GM12878 (cell line): ENCODE data around the gene CALHM1. TPM values are rescaled to one million over a fixed set of nuclear protein-coding genes. Genes with fewer than 3 reads are reported as not detected.

Experiments
- ATAC-seq: fragments of 200-7000 bp; cut with Tn5 transposase; 3 replicates; pipeline ENCODE4 v1.9.1; 2020; ENCODE audit warnings: mild to moderate bottlenecking, moderate library complexity
- BruUV-seq: library from RNA; stranded (reverse); fragments of 400-500 nt; replicated peaks from 2 replicates; lab custom pipeline; 2021; lab: Mats Ljungman, UMichigan
- CTCF ChIA-PET: fragments of 300-600 bp; sonication (Branson Sonifier 250); formaldehyde crosslinking; extraction: SDS; loops from one replicate; lab custom pipeline; 2021; ENCODE audit warnings: inconsistent platforms; lab: Yijun Ruan, JAX
- POLR2A ChIA-PET: fragments of 350-600 bp; formaldehyde crosslinking; extraction: SDS; loops from one replicate; lab custom pipeline; 2021; ENCODE audit warnings: inconsistent platforms; lab: Charles Lee
- RAD21 ChIA-PET: fragments of 300-600 bp; sonication (Branson Sonifier 250); formaldehyde crosslinking; loops from one replicate; lab custom pipeline; 2023; ENCODE audit warnings: antibody characterized with exemption; ENCODE audit not compliant: unreplicated experiment; lab: Charles Lee
- SMC1A ChIA-PET: fragments of 300-600 bp; sonication (Branson Sonifier 250); formaldehyde crosslinking; loops from one replicate; lab custom pipeline; 2023; ENCODE audit not compliant: unreplicated experiment, uncharacterized antibody; lab: Charles Lee
- DNase-seq: peaks from one replicate; pipeline ENCODE4 v3.0.0-alpha.2; 2011; ENCODE audit warnings: low read depth, low spot score
- FAIRE-seq: peaks from 3 replicates; lab custom pipeline; 2011; peaks lifted over from hg19 to GRCh38; lab: Jason Lieb, UNC
- H2AFZ ChIP-seq: 2 replicates; pipeline ENCODE4 v1.6.0; 2011; ENCODE audit warnings: low read depth, low read length, control low read depth; ENCODE audit not compliant: control insufficient read depth
- H3K27ac ChIP-seq: 2 replicates; pipeline ENCODE4 v1.5.1; 2011; ENCODE audit warnings: control low read depth; ENCODE audit not compliant: control insufficient read depth, insufficient read depth
- H3K27me3 ChIP-seq, 2 experiments: replicated peaks in 1 of 2; 2 replicates each; pipeline versions ENCODE4 v1.6.0 to v1.6.1; 2011; ENCODE audit warnings: low read length in 1 of 2; ENCODE audit not compliant: control insufficient read depth in 2 of 2, insufficient read depth in 2 of 2
- H3K36me3 ChIP-seq, 2 experiments: 2 replicates each; pipeline ENCODE4 v1.5.1; 2011; ENCODE audit warnings: low read length in 1 of 2; ENCODE audit not compliant: control insufficient read depth in 2 of 2, insufficient read depth in 2 of 2
- H3K4me1 ChIP-seq: 2 replicates; pipeline ENCODE4 v1.6.1; 2011; ENCODE audit warnings: mild to moderate bottlenecking, low read length, moderate library complexity, mixed read lengths; ENCODE audit not compliant: control insufficient read depth, insufficient read depth
- H3K4me2 ChIP-seq: 2 replicates; pipeline ENCODE4 v1.6.0; 2011; ENCODE audit warnings: control low read depth; ENCODE audit not compliant: control insufficient read depth, insufficient read depth
- H3K4me3 ChIP-seq: fragments of 200-600 bp; sonication (generic); 2 replicates; pipeline ENCODE4 v1.5.1; 2016
- H3K79me2 ChIP-seq: 2 replicates; pipeline ENCODE4 v1.6.0; 2011; ENCODE audit warnings: low read length; ENCODE audit not compliant: control insufficient read depth, insufficient read depth
- H3K9ac ChIP-seq: 2 replicates; pipeline ENCODE4 v1.8.0; 2011; ENCODE audit warnings: low read length, control low read depth, mixed read lengths; ENCODE audit not compliant: control insufficient read depth, insufficient read depth
- H3K9me3 ChIP-seq: replicated peaks from 3 replicates; pipeline ENCODE4 v1.5.1; 2011; ENCODE audit warnings: mild to moderate bottlenecking, low read length; ENCODE audit not compliant: control insufficient read depth, insufficient read depth
- H4K20me1 ChIP-seq: 2 replicates; pipeline ENCODE4 v1.6.0; 2011; ENCODE audit not compliant: control insufficient read depth, insufficient read depth
- ASH2L ChIP-seq: fragments of 300-600, 200-600 bp; sonication (generic); IDR thresholded peaks from 2 replicates; pipeline ENCODE4 v1.6.1; 2017; ENCODE audit warnings: low read depth, mild to moderate bottlenecking, borderline replicate concordance
- ATF7 ChIP-seq: fragments of 450-650 bp; IDR thresholded peaks from 2 replicates; pipeline ENCODE4 v1.6.1; 2016; ENCODE audit warnings: low read depth, mild to moderate bottlenecking
- EZH2 ChIP-seq: IDR thresholded peaks from 2 replicates; pipeline ENCODE4 v1.6.1; 2012; ENCODE audit warnings: low read depth, mild to moderate bottlenecking, control low read depth, inconsistent platforms, low read length, borderline replicate concordance; ENCODE audit not compliant: control insufficient read depth
- FOXK2 ChIP-seq: fragments of 450-650 bp; IDR thresholded peaks from 2 replicates; pipeline ENCODE4 v1.6.1; 2017; ENCODE audit warnings: mild to moderate bottlenecking, moderate library complexity
- GATAD2B ChIP-seq: fragments of 450-650 bp; conservative IDR thresholded peaks from 2 replicates; pipeline ENCODE4 v1.6.1; 2017; ENCODE audit warnings: low read depth, mild to moderate bottlenecking, moderate library complexity
- HDAC6 ChIP-seq: fragments of 200-600 bp; sonication (generic); IDR thresholded peaks from one replicate; pipeline ENCODE4 v1.8.0; 2017; ENCODE audit warnings: antibody characterized with exemption; ENCODE audit not compliant: unreplicated experiment
- IRF4 ChIP-seq: IDR thresholded peaks from 2 replicates; pipeline ENCODE4 v1.6.1; 2011; ENCODE audit warnings: low read depth, low read length
- LARP7 ChIP-seq: fragments of 450-650 bp; IDR thresholded peaks from 2 replicates; pipeline ENCODE4 v1.6.1; 2017; ENCODE audit warnings: mild to moderate bottlenecking
- MYB ChIP-seq: fragments of 150-350 bp; IDR thresholded peaks from 2 replicates; pipeline ENCODE4 v1.6.1; 2014; ENCODE audit warnings: mild to moderate bottlenecking, low read depth, low read length, borderline replicate concordance
- POLR2AphosphoS5 ChIP-seq: IDR thresholded peaks from 2 replicates; pipeline ENCODE4 v1.6.1; 2011; ENCODE audit warnings: mild to moderate bottlenecking, low read length, inconsistent platforms
- RBBP5 ChIP-seq: fragments of 200-600 bp; sonication (generic); conservative IDR thresholded peaks from 2 replicates; pipeline ENCODE4 v1.6.1; 2016
- SMARCA5 ChIP-seq: fragments of 450-650 bp; IDR thresholded peaks from 2 replicates; pipeline ENCODE4 v1.6.1; 2017; ENCODE audit warnings: mild to moderate bottlenecking
- WGBS: methylation state at CpG from one replicate; pipeline ENCODE4 v1.1.6; 2016; ENCODE audit warnings: low lambda C conversion rate; ENCODE audit not compliant: insufficient replicate concordance, insufficient coverage; ENCODE audit errors: missing lambda C conversion rate; 5-methylcytosine and 5-hydroxymethylcytosine counted together
- in situ Hi-C: fragments of 300-500 bp; cut with MboI; formaldehyde crosslinking; loops from 9 replicates; pipeline ENCODE4 v1.14.3; 2018; ENCODE audit warnings: mixed read lengths
- intact Hi-C: fragments of 100-400 bp; cut with micrococcal nuclease; formaldehyde crosslinking; loops from one replicate; pipeline ENCODE4 v1.14.2; 2022; ENCODE audit not compliant: unreplicated experiment
- polyA plus RNA-seq, 11 experiments: library from polyadenylated mRNA; depleted of rRNA in 4 of 11; unstranded in 6 of 11; stranded (reverse) in 5 of 11; fragments of >200 nt; fragmentation: Nextera tagmentation in 4 of 11; fragmentation: Illumina TruSeq in 1 of 11; extraction: Ambion mirVana in 4 of 11; extraction: Trizol in 1 of 11; gene quantifications; 1 replicate in 1 of 11; 2 replicates in 10 of 11; pipeline versions ENCODE4 v1.2.1 to v1.2.3, GENCODE V29; 2011 to 2016; ENCODE audit warnings: inconsistent platforms in 2 of 11, missing spikeins in 2 of 11, low read depth in 1 of 11
- total RNA-seq, 4 experiments: library from RNA; depleted of rRNA in 3 of 4; stranded (reverse); fragments of >200 nt in 3 of 4; fragmentation: Illumina TruSeq in 1 of 4; extraction: Trizol in 1 of 4; gene quantifications; 2 replicates each; pipeline versions ENCODE4 v1.2.1 to v1.2.3, GENCODE V29; 2013 to 2021
- TF ChIP-seq, protein P1 (sequence below): IDR thresholded peaks from 2 replicates; pipeline ENCODE4 v1.6.1; 2011; ENCODE audit warnings: borderline replicate concordance, low read depth, mild to moderate bottlenecking, moderate library complexity, low read length; ENCODE audit not compliant: insufficient read depth, poor library complexity, severe bottlenecking
- TF ChIP-seq, protein P2 (sequence below): fragments of 450-650 bp; IDR thresholded peaks from 2 replicates; pipeline ENCODE4 v1.6.1; 2016; ENCODE audit warnings: mild to moderate bottlenecking, moderate library complexity, borderline replicate concordance
- TF ChIP-seq, protein P3 (sequence below): fragments of 450-650 bp; IDR thresholded peaks from 2 replicates; pipeline ENCODE4 v1.6.1; 2017; ENCODE audit warnings: borderline replicate concordance
- TF ChIP-seq, protein P4 (sequence below): IDR thresholded peaks from 2 replicates; pipeline ENCODE4 v1.6.1; 2012; ENCODE audit warnings: low read depth, low read length, improper control_type of control experiment

The CALHM1 gene
- total and polyA plus RNA-seq, 10 of the 15 experiments (the other 5 are each of a cell fraction or from before 2014, with no cell fraction given): 0.05 to 1.7 (median 0.17) TPM

DNA sequence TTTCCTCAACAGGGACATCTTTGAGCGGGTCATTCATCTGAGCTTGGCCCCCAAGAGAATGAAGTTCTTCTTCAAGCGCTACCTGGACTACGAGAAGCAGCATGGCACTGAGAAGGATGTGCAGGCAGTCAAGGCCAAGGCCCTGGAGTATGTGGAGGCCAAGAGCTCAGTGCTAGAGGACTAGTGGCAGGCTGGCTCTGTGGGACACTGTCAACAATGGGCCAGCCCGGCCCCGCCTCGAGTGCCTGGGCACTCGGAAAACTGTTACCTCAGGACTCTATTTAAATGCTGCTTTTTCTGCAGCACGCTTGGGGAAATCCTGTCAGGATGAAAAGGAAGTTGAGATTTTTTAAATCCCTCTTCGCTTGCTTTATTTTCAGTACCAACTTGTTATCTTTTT is 13.3 kb downstream of the CALHM1 start:
- no peaks in the 10 kb centered on the region for H3K27me3 ChIP-seq
- H3K9ac ChIP-seq: no peak overlapping the region
- CTCF ChIA-PET: interaction anchor here (1.6 to 17.8 kb wide), 3 partner anchors 27 to 40 kb away, joined by 4 to 163 read pairs (median 7); partner anchors contain the start of gene CALHM3
- no peaks in the 10 kb centered on the region; the same call in 1 of the 2 replicates for H4K20me1 ChIP-seq
- WGBS: 98% methylated on average over 9 of the region's 9 CpGs
- FAIRE-seq (no peak), ATAC-seq (no peak), DNase-seq (no peak)
- no peak overlapping the region for H3K4me3 ChIP-seq
- no peak overlapping the region for H2AFZ ChIP-seq
- BruUV-seq: no TSS peak
- SMC1A ChIA-PET: interaction anchor here (0.7 to 1.6 kb wide), 2 partner anchors 9 to 36 kb away, joined by 3 read pairs; no protein-coding TSS in a partner anchor
- H3K79me2 ChIP-seq: peaks cover 14% of the 10 kb centered on the region
- H3K27ac ChIP-seq: no peak overlapping the region
- intact Hi-C loops: loop anchor here (5.0 kb wide), 1 partner anchor 37 kb away; no protein-coding TSS in a partner anchor
- in situ Hi-C loops: no loop called here
- H3K36me3 ChIP-seq: peaks cover 36 to 47% of the 10 kb centered on the region in 2 experiments
- no peak overlapping the region for H3K4me2 ChIP-seq
- POLR2A ChIA-PET: interaction anchor here (2.1 kb wide), 1 partner anchor 25 kb away, joined by 6 read pairs; no protein-coding TSS in a partner anchor
- H3K4me1 ChIP-seq: peaks cover 9% of the 10 kb centered on the region; the same call in 1 of the 2 replicates
- RAD21 ChIA-PET: interaction anchor here (1.0 to 2.5 kb wide), 2 partner anchors 21 to 38 kb away, joined by 3 to 7 read pairs; no protein-coding TSS in a partner anchor
- no peaks in the 10 kb centered on the region for H3K9me3 ChIP-seq
- TF ChIP-seq HDAC6 (no peak), RBBP5 (no peak), FOXK2 (no peak), LARP7 (no peak), IRF4 (no peak), EZH2 (no peak), SMARCA5 (no peak), ATF7 (no peak), POLR2AphosphoS5 (no peak), MYB (no peak), ASH2L (no peak), GATAD2B (no peak)
- TF ChIP-seq, protein P1, sequence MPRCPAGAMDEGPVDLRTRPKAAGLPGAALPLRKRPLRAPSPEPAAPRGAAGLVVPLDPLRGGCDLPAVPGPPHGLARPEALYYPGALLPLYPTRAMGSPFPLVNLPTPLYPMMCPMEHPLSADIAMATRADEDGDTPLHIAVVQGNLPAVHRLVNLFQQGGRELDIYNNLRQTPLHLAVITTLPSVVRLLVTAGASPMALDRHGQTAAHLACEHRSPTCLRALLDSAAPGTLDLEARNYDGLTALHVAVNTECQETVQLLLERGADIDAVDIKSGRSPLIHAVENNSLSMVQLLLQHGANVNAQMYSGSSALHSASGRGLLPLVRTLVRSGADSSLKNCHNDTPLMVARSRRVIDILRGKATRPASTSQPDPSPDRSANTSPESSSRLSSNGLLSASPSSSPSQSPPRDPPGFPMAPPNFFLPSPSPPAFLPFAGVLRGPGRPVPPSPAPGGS: no peak
- TF ChIP-seq, protein P2, sequence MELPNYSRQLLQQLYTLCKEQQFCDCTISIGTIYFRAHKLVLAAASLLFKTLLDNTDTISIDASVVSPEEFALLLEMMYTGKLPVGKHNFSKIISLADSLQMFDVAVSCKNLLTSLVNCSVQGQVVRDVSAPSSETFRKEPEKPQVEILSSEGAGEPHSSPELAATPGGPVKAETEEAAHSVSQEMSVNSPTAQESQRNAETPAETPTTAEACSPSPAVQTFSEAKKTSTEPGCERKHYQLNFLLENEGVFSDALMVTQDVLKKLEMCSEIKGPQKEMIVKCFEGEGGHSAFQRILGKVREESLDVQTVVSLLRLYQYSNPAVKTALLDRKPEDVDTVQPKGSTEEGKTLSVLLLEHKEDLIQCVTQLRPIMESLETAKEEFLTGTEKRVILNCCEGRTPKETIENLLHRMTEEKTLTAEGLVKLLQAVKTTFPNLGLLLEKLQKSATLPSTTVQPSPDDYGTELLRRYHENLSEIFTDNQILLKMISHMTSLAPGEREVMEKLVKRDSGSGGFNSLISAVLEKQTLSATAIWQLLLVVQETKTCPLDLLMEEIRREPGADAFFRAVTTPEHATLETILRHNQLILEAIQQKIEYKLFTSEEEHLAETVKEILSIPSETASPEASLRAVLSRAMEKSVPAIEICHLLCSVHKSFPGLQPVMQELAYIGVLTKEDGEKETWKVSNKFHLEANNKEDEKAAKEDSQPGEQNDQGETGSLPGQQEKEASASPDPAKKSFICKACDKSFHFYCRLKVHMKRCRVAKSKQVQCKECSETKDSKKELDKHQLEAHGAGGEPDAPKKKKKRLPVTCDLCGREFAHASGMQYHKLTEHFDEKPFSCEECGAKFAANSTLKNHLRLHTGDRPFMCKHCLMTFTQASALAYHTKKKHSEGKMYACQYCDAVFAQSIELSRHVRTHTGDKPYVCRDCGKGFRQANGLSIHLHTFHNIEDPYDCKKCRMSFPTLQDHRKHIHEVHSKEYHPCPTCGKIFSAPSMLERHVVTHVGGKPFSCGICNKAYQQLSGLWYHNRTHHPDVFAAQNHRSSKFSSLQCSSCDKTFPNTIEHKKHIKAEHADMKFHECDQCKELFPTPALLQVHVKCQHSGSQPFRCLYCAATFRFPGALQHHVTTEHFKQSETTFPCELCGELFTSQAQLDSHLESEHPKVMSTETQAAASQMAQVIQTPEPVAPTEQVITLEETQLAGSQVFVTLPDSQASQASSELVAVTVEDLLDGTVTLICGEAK: no peak
- TF ChIP-seq, protein P3, sequence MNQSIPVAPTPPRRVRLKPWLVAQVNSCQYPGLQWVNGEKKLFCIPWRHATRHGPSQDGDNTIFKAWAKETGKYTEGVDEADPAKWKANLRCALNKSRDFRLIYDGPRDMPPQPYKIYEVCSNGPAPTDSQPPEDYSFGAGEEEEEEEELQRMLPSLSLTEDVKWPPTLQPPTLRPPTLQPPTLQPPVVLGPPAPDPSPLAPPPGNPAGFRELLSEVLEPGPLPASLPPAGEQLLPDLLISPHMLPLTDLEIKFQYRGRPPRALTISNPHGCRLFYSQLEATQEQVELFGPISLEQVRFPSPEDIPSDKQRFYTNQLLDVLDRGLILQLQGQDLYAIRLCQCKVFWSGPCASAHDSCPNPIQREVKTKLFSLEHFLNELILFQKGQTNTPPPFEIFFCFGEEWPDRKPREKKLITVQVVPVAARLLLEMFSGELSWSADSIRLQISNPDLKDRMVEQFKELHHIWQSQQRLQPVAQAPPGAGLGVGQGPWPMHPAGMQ: no peak
- TF ChIP-seq, protein P4, sequence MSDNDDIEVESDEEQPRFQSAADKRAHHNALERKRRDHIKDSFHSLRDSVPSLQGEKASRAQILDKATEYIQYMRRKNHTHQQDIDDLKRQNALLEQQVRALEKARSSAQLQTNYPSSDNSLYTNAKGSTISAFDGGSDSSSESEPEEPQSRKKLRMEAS: no peak
